Uterus (tissue), 4 donors: ENCODE results near the gene KLK14. TPM values are rescaled to one million over a fixed set of nuclear protein-coding genes. Genes with fewer than 3 reads are reported as not detected.

Experiments
- DNase-seq, 2 donors: peaks; one replicate each; pipeline ENCODE4 v3.0.0-alpha.2; 2019 to 2020
- H3K27ac ChIP-seq, 2 donors: fragments of 200-600 bp; sonication (generic); 1 replicate in 1 of 2; 2 replicates in 1 of 2; pipeline ENCODE4 v1.5.1; 2016 to 2018
- H3K27me3 ChIP-seq, 2 donors: fragments of 200-600 bp; sonication (generic); one replicate each; pipeline ENCODE4 v1.5.1; 2018 to 2019; ENCODE audit warnings: control low read depth in 1 of 2
- H3K36me3 ChIP-seq, 2 donors: fragments of 200-600 bp; sonication (generic); one replicate each; pipeline ENCODE4 v1.5.1; 2019; ENCODE audit warnings: control low read depth in 1 of 2
- H3K4me1 ChIP-seq, 2 donors: fragments of 200-600 bp; sonication (generic); one replicate each; pipeline ENCODE4 v1.5.1; 2018 to 2019; ENCODE audit warnings: control low read depth in 1 of 2
- H3K4me3 ChIP-seq, 2 donors: fragments of 200-600 bp; sonication (generic); 1 replicate in 1 of 2; 2 replicates in 1 of 2; pipeline ENCODE4 v1.5.1; 2018 to 2019; ENCODE audit warnings: mild to moderate bottlenecking in 1 of 2
- H3K9me3 ChIP-seq, 2 donors: fragments of 200-600 bp; sonication (generic); one replicate each; pipeline ENCODE4 v1.5.1; 2019; ENCODE audit warnings: control low read depth in 1 of 2
- CTCF ChIP-seq, 4 experiments: fragments of 200-600 bp in 2 of 4; fragments of 450-650 bp in 2 of 4; sonication (generic) in 2 of 4; IDR thresholded peaks; one replicate each; pipeline ENCODE4 v1.5.1; 2016 to 2019; ENCODE audit warnings: antibody characterized with exemption in 4 of 4, mild to moderate bottlenecking in 2 of 4, moderate library complexity in 1 of 4
- POLR2A ChIP-seq, 2 donors: fragments of 450-650 bp; IDR thresholded peaks; one replicate each; pipeline ENCODE4 v1.6.1; 2016; ENCODE audit warnings: antibody characterized with exemption in 2 of 2, mild to moderate bottlenecking in 1 of 2, moderate library complexity in 1 of 2
- intact Hi-C: fragments of 100-400 bp; cut with DNase I; formaldehyde crosslinking; loops from one replicate; pipeline ENCODE4 v1.15.1; 2023; ENCODE audit warnings: low total_unique reads
- total RNA-seq, 4 donors: library from RNA; depleted of rRNA in 3 of 4; stranded (reverse); fragments of >200 nt in 3 of 4; gene quantifications; one replicate each; pipeline versions ENCODE4 v1.1.0 to v1.2.4, GENCODE V29; 2014 to 2023
- donor health status: DM: yes; HTN: yes; CAD: no.

Gene KLK14
- total RNA-seq, 4 donors from 2014 or later: 0.76 TPM; not detected in 3

GRCh38 chr19:51122112-51122981 is 39.7 kb upstream of the KLK14 start:
- no peak overlapping the region for H3K27ac ChIP-seq
- H3K36me3 ChIP-seq: no peaks in the 10 kb centered on the region
- H3K4me3 ChIP-seq: no peak overlapping the region
- no peak for DNase-seq
- no peaks in the 10 kb centered on the region for H3K9me3 ChIP-seq
- intact Hi-C loops: no loop called here
- TF ChIP-seq CTCF (IDR thresholded peaks at IDR 0.05) (no peak), POLR2A (IDR thresholded peaks at IDR 0.05) (no peak)
- no peaks in the 10 kb centered on the region for H3K27me3 ChIP-seq
- no peaks in the 10 kb centered on the region for H3K4me1 ChIP-seq

GRCh38 chr19:51121257-51121656 is 38.6 kb upstream of the KLK14 start:
- H3K4me1 ChIP-seq: no peaks in the 10 kb centered on the region
- no peak for DNase-seq
- no peak overlapping the region for H3K4me3 ChIP-seq
- TF ChIP-seq CTCF (IDR thresholded peaks at IDR 0.05): no peak
- TF ChIP-seq POLR2A (IDR thresholded peaks at IDR 0.05): no peak
- intact Hi-C loops: no loop called here
- H3K27me3 ChIP-seq: no peaks in the 10 kb centered on the region
- no peaks in the 10 kb centered on the region for H3K9me3 ChIP-seq
- no peaks in the 10 kb centered on the region for H3K36me3 ChIP-seq
- H3K27ac ChIP-seq: no peak overlapping the region

DNA sequence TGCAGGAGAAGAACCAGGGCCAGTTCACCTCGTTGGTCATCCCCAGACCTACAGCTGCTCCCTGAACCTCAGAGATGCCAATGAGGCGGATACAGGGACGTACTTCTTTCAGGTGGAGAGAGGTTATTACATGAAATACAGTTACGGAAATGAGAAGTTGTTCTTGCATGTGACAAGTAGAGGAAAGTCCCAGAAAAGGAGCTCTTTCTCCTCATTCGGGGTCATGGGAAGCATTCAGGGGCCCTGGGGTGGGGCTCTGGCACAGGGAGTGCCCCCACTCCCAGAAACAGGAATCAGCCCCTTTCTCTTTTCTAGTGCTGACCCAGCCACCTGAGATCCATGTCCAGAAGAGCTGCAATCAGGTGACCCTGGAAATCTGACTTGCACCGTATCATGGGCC is 37.5 kb upstream of the KLK14 start:
- Histone ChIP-seq H3K9me3 (no peaks in the 10 kb centered on the region), H3K36me3 (no peaks in the 10 kb centered on the region), H3K27ac (no peak overlapping the region), H3K27me3 (no peaks in the 10 kb centered on the region), H3K4me3 (no peak overlapping the region), H3K4me1 (no peaks in the 10 kb centered on the region)
- TF ChIP-seq POLR2A (IDR thresholded peaks at IDR 0.05): no peak
- no peak for TF ChIP-seq CTCF (IDR thresholded peaks at IDR 0.05)
- intact Hi-C loops: no loop called here
- DNase-seq: no peak

- H3K27ac ChIP-seq: no peak overlapping the region
- no peak for DNase-seq
Observed at GRCh38 chr19:51119611-51120010, 36.9 kb upstream of the KLK14 start.

GRCh38 chr19:51119101-51119500 is 36.4 kb upstream of the KLK14 start:
- intact Hi-C loops: loop anchor here (10.0 kb wide), 1 partner anchor 476 kb away; no protein-coding TSS in a partner anchor
- no peak for TF ChIP-seq POLR2A (IDR thresholded peaks at IDR 0.05)
- TF ChIP-seq CTCF (IDR thresholded peaks at IDR 0.05): no peak
- no peak overlapping the region for H3K27ac ChIP-seq
- H3K27me3 ChIP-seq: no peaks in the 10 kb centered on the region
- no peak overlapping the region for H3K4me3 ChIP-seq
- no peaks in the 10 kb centered on the region for H3K9me3 ChIP-seq
- H3K36me3 ChIP-seq: no peaks in the 10 kb centered on the region
- no peaks in the 10 kb centered on the region for H3K4me1 ChIP-seq
- no peak for DNase-seq

More at GRCh38 chr19:51119611-51120010, 36.9 kb upstream of the KLK14 start:
- H3K9me3 ChIP-seq: no peaks in the 10 kb centered on the region
- no peak overlapping the region for H3K4me3 ChIP-seq
- intact Hi-C loops: loop anchor here (10.0 kb wide), 1 partner anchor 475 kb away; no protein-coding TSS in a partner anchor
- no peak for TF ChIP-seq POLR2A (IDR thresholded peaks at IDR 0.05)
- no peaks in the 10 kb centered on the region for H3K36me3 ChIP-seq
- H3K27me3 ChIP-seq: no peaks in the 10 kb centered on the region
- H3K4me1 ChIP-seq: no peaks in the 10 kb centered on the region
